H1 (cell line): ENCODE measurements around the gene TIMM22. TPM values are rescaled to one million over a fixed set of nuclear protein-coding genes. Genes with fewer than 3 reads are reported as not detected.

Experiments
- CTCF ChIA-PET: fragments of 300-600 bp; sonication (Branson Sonifier 250); formaldehyde crosslinking; loops from one replicate; lab custom pipeline; 2021; ENCODE audit not compliant: partially characterized antibody; lab: Charles Lee
- POLR2A ChIA-PET: fragments of 300-600 bp; sonication (Branson Sonifier 250); formaldehyde crosslinking; loops from one replicate; lab custom pipeline; 2021; ENCODE audit warnings: inconsistent platforms; ENCODE audit not compliant: partially characterized antibody; lab: Charles Lee
- DNase-seq, 2 experiments: peaks; one replicate each; pipeline versions ENCODE4 v3.0.0 to v3.0.0-alpha.2; 2010 to 2022; ENCODE audit warnings: low spot score in 2 of 2, low read depth in 1 of 2, mixed read lengths in 1 of 2
- FAIRE-seq: peaks from 2 replicates; lab custom pipeline; 2011; peaks lifted over from hg19 to GRCh38; lab: Jason Lieb, UNC
- H2AFZ ChIP-seq: 2 replicates; pipeline ENCODE4 v1.8.1; 2012; ENCODE audit warnings: low read length, inconsistent platforms
- H2AK5ac ChIP-seq: 2 replicates; pipeline ENCODE4 v1.6.1; 2013; ENCODE audit warnings: low read depth, low read length
- H2BK120ac ChIP-seq: replicated peaks from 2 replicates; pipeline ENCODE3; 2013; ENCODE audit warnings: low read depth, low read length, inconsistent platforms
- H2BK12ac ChIP-seq: 2 replicates; pipeline ENCODE4 v1.6.1; 2013; ENCODE audit warnings: low read depth, low read length
- H2BK15ac ChIP-seq: 2 replicates; pipeline ENCODE4 v1.6.1; 2013; ENCODE audit warnings: low read length
- H2BK20ac ChIP-seq: 2 replicates; pipeline ENCODE4 v1.6.1; 2013; ENCODE audit warnings: low read length
- H2BK5ac ChIP-seq: 2 replicates; pipeline ENCODE4 v1.6.1; 2013; ENCODE audit warnings: low read depth, low read length
- H3K14ac ChIP-seq: 2 replicates; pipeline ENCODE4 v1.6.1; 2013; ENCODE audit warnings: inconsistent platforms; ENCODE audit not compliant: insufficient read length
- H3K18ac ChIP-seq: 2 replicates; pipeline ENCODE4 v1.6.1; 2013; ENCODE audit warnings: low read length; ENCODE audit errors: extremely low read depth
- H3K23ac ChIP-seq: 2 replicates; pipeline ENCODE4 v1.6.1; 2013; ENCODE audit warnings: inconsistent platforms; ENCODE audit not compliant: insufficient read length
- H3K23me2 ChIP-seq: 2 replicates; pipeline ENCODE4 v1.6.1; 2013; ENCODE audit warnings: low read depth, low read length
- H3K27ac ChIP-seq: 2 replicates; pipeline ENCODE4 v1.6.1; 2011; ENCODE audit warnings: low read depth, low read length, inconsistent platforms
- H3K27me3 ChIP-seq, 4 experiments: replicated peaks in 1 of 4; 1 replicate in 1 of 4; 2 replicates in 3 of 4; pipeline versions ENCODE4 v1.6.1 to v1.8.1; 2011 to 2013; ENCODE audit warnings: low read length in 3 of 4, mild to moderate bottlenecking in 3 of 4, inconsistent platforms in 2 of 4, mixed read lengths in 2 of 4, moderate library complexity in 1 of 4; ENCODE audit not compliant: control insufficient read depth in 3 of 4, insufficient read depth in 3 of 4; ENCODE audit errors: extremely low read depth in 1 of 4
- H3K36me3 ChIP-seq, 4 experiments: 2 replicates each; pipeline versions ENCODE4 v1.6.1 to v1.8.1; 2011 to 2013; ENCODE audit warnings: mild to moderate bottlenecking in 4 of 4, low read length in 3 of 4, moderate library complexity in 2 of 4, control low read depth in 1 of 4, inconsistent platforms in 1 of 4; ENCODE audit not compliant: insufficient read depth in 4 of 4, control insufficient read depth in 2 of 4
- H3K4ac ChIP-seq: replicated peaks from 2 replicates; pipeline ENCODE3; 2013; ENCODE audit warnings: low read length, low read depth, mixed read lengths, inconsistent platforms; ENCODE audit not compliant: insufficient read length
- H3K4me1 ChIP-seq, 4 experiments: replicated peaks in 1 of 4; 1 replicate in 1 of 4; 2 replicates in 3 of 4; pipeline versions ENCODE4 v1.6.1 to v1.8.1; 2011 to 2013; ENCODE audit warnings: low read length in 3 of 4, inconsistent platforms in 2 of 4, mixed read lengths in 1 of 4; ENCODE audit not compliant: insufficient read depth in 4 of 4, control insufficient read depth in 3 of 4
- H3K4me2 ChIP-seq, 2 experiments: 2 replicates each; pipeline versions ENCODE4 v1.6.1 to v1.8.1; 2011 to 2013; ENCODE audit warnings: low read depth in 2 of 2, low read length in 2 of 2, control low read depth in 1 of 2, inconsistent platforms in 1 of 2, mild to moderate bottlenecking in 1 of 2; ENCODE audit not compliant: insufficient read depth in 1 of 2
- H3K4me3 ChIP-seq, 4 experiments: fragments of 200-600, 300-600 bp in 1 of 4; sonication (generic), shearing (Covaris generic), sonication (Bioruptor Twin) in 1 of 4; 2 replicates each; pipeline versions ENCODE4 v1.5.1 to v1.8.1; 2011 to 2016; ENCODE audit warnings: low read length in 4 of 4, low read depth in 3 of 4, control low read depth in 2 of 4, inconsistent platforms in 2 of 4, mild to moderate bottlenecking in 2 of 4, mixed read lengths in 1 of 4, moderate library complexity in 1 of 4; ENCODE audit not compliant: insufficient read depth in 2 of 4; ENCODE audit errors: extremely low read depth in 1 of 4
- H3K56ac ChIP-seq: replicated peaks from 2 replicates; pipeline ENCODE3; 2013; ENCODE audit warnings: low read depth, mild to moderate bottlenecking, mixed read lengths, low read length, inconsistent platforms; ENCODE audit not compliant: insufficient read length
- H3K79me1 ChIP-seq: 2 replicates; pipeline ENCODE4 v1.6.1; 2013; ENCODE audit warnings: low read depth, low read length, control low read depth
- H3K79me2 ChIP-seq, 2 experiments: 2 replicates each; pipeline versions ENCODE4 v1.6.1 to v1.8.1; 2012 to 2013; ENCODE audit warnings: low read length in 2 of 2, mild to moderate bottlenecking in 2 of 2, inconsistent platforms in 1 of 2; ENCODE audit not compliant: insufficient read depth in 2 of 2, control insufficient read depth in 1 of 2
- H3K9ac ChIP-seq, 4 experiments: replicated peaks in 1 of 4; 1 replicate in 1 of 4; 2 replicates in 3 of 4; pipeline versions ENCODE4 v1.6.1 to v1.8.1; 2011 to 2013; ENCODE audit warnings: low read depth in 3 of 4, low read length in 3 of 4, control low read depth in 2 of 4, mild to moderate bottlenecking in 2 of 4, moderate library complexity in 2 of 4, inconsistent platforms in 1 of 4; ENCODE audit errors: extremely low read depth in 1 of 4
- H3K9me3 ChIP-seq, 2 experiments: 2 replicates each; pipeline versions ENCODE4 v1.6.1 to v1.8.1; 2012 to 2013; ENCODE audit warnings: mild to moderate bottlenecking in 2 of 2, moderate library complexity in 2 of 2, control low read depth in 1 of 2, inconsistent platforms in 1 of 2, low read depth in 1 of 2, low read length in 1 of 2, mixed read lengths in 1 of 2; ENCODE audit not compliant: insufficient read depth in 2 of 2
- H4K20me1 ChIP-seq, 2 experiments: replicated peaks in 1 of 2; 2 replicates each; pipeline versions ENCODE3 to v1.8.1; 2011 to 2013; ENCODE audit warnings: inconsistent platforms in 2 of 2, low read length in 2 of 2, mild to moderate bottlenecking in 1 of 2; ENCODE audit not compliant: insufficient read depth in 2 of 2, control insufficient read depth in 1 of 2
- H4K5ac ChIP-seq: 2 replicates; pipeline ENCODE4 v1.6.1; 2013; ENCODE audit warnings: low read length, low read depth, mixed read lengths, inconsistent platforms; ENCODE audit not compliant: insufficient read length
- H4K8ac ChIP-seq: 2 replicates; pipeline ENCODE4 v1.8.0; 2013; ENCODE audit warnings: mild to moderate bottlenecking, moderate library complexity, low read length, inconsistent platforms; ENCODE audit not compliant: insufficient read depth; ENCODE audit errors: extremely low read depth
- H4K91ac ChIP-seq: replicated peaks from 2 replicates; pipeline ENCODE3; 2013; ENCODE audit warnings: low read length, mixed read lengths, inconsistent platforms; ENCODE audit not compliant: insufficient read length
- CBX5 ChIP-seq: fragments of 300-800, 300-1000 bp; sonication (generic); IDR thresholded peaks from 2 replicates; pipeline ENCODE4 v1.7.1; 2016; ENCODE audit warnings: antibody characterized with exemption, low read length, low read depth
- CEBPB ChIP-seq: IDR thresholded peaks from 2 replicates; pipeline ENCODE4 v1.6.1; 2012; ENCODE audit warnings: low read depth, low read length
- CHD2 ChIP-seq: IDR thresholded peaks from 2 replicates; pipeline ENCODE4 v1.6.1; 2012; ENCODE audit warnings: low read length, improper control_type of control experiment
- E2F6 ChIP-seq: IDR thresholded peaks from 2 replicates; pipeline ENCODE4 v1.6.1; 2012; ENCODE audit warnings: inconsistent platforms
- JUN ChIP-seq: IDR thresholded peaks from 2 replicates; pipeline ENCODE4 v1.6.1; 2011; ENCODE audit warnings: low read depth, mild to moderate bottlenecking, improper control_type of control experiment, low read length
- KDM4A ChIP-seq: IDR thresholded peaks from one replicate; pipeline ENCODE4 v1.7.1; 2012; ENCODE audit warnings: low read depth, mild to moderate bottlenecking, moderate library complexity, low read length, inconsistent platforms; ENCODE audit not compliant: severe bottlenecking
- RXRA ChIP-seq: IDR thresholded peaks from 2 replicates; pipeline ENCODE4 v1.6.1; 2011; ENCODE audit warnings: low read depth, mild to moderate bottlenecking, low read length, moderate library complexity; ENCODE audit not compliant: insufficient read depth
- SIN3A ChIP-seq, 2 experiments: IDR thresholded peaks in 1 of 2; conservative IDR thresholded peaks in 1 of 2; 2 replicates each; pipeline ENCODE4 v1.6.1; 2011 to 2012; ENCODE audit warnings: low read length in 2 of 2, improper control_type of control experiment in 1 of 2, low read depth in 1 of 2, mild to moderate bottlenecking in 1 of 2
- SRF ChIP-seq: IDR thresholded peaks from 2 replicates; pipeline ENCODE4 v1.6.1; 2011; ENCODE audit warnings: mild to moderate bottlenecking, low read depth, low read length, moderate library complexity
- YY1 ChIP-seq: IDR thresholded peaks from 2 replicates; pipeline ENCODE4 v1.6.1; 2011; ENCODE audit warnings: low read depth, mild to moderate bottlenecking, low read length
- ZNF274 ChIP-seq: IDR thresholded peaks from 2 replicates; pipeline ENCODE4 v1.7.0; 2012; ENCODE audit warnings: low read length, borderline replicate concordance; ENCODE audit errors: extremely low read depth
- WGBS, 2 experiments: shearing (Covaris generic) in 1 of 2; methylation state at CpG; one replicate each; pipeline versions ENCODE4 v1.1.6 to v1.1.7; 2013 to 2015; ENCODE audit warnings: low lambda C conversion rate in 2 of 2, mixed read lengths in 2 of 2, inconsistent platforms in 1 of 2, low coverage in 1 of 2, missing lambda C conversion rate in 1 of 2; ENCODE audit not compliant: insufficient replicate concordance in 2 of 2, insufficient coverage in 1 of 2, insufficient read length in 1 of 2; ENCODE audit errors: extremely low coverage in 1 of 2, missing lambda C conversion rate in 1 of 2; 5-methylcytosine and 5-hydroxymethylcytosine counted together
- polyA plus RNA-seq, 7 experiments: library from polyadenylated mRNA; depleted of rRNA in 3 of 7; stranded (reverse) in 5 of 7; unstranded in 2 of 7; fragments of >200 nt in 5 of 7; fragments of 200-250 nt in 2 of 7; gene quantifications; 1 replicate in 5 of 7; 2 replicates in 1 of 7; 4 replicates in 1 of 7; pipeline versions ENCODE4 v1.2.1 to v1.2.3, GENCODE V29; 2011 to 2013; ENCODE audit warnings: missing spikeins in 2 of 7, mixed read lengths in 2 of 7
- total RNA-seq: library from RNA; stranded (reverse); fragmentation: NEBNext Ultra II Directional; extraction: Animal tissue kit (Norgen Biotek cat#: 25700); gene quantifications from 2 replicates; pipeline ENCODE4 v1.2.1, GENCODE V29; 2021

TIMM22 gene
- total and polyA plus RNA-seq, 2 of the 8 experiments (the other 6 are each of a cell fraction or from before 2014, with no cell fraction given) = 13.8 to 17.4 TPM

GRCh38 chr17:968812-969730, 27.9 kb upstream of the TIMM22 start:
- Histone ChIP-seq H3K4ac (no peak overlapping the region), H2BK20ac (no peak overlapping the region), H3K27me3 (no peaks in the 10 kb centered on the region), H3K23ac (no peak overlapping the region), H2BK12ac (no peak overlapping the region), H3K27ac (no peak overlapping the region), H4K91ac (no peak overlapping the region), H3K4me1 (peaks cover 8 to 34% (median 26%) of the 10 kb centered on the region in 4 experiments), H3K23me2 (no peaks in the 10 kb centered on the region), H2AFZ (no peak overlapping the region), H2BK5ac (no peak overlapping the region), H4K20me1 (peaks cover 7 to 14% of the 10 kb centered on the region in 2 experiments), H3K14ac (no peak overlapping the region), H4K8ac (no peak overlapping the region), H3K56ac (no peak overlapping the region), H3K9me3 (no peaks in the 10 kb centered on the region), H3K18ac (no peak overlapping the region), H3K9ac (no peak overlapping the region), H2BK120ac (no peak overlapping the region), H3K79me1 (peaks cover 24% of the 10 kb centered on the region), H2AK5ac (no peak overlapping the region; the same call in 1 of the 2 replicates), H2BK15ac (peak overlapping the region; percentile 47; the same call in 1 of the 2 replicates), H4K5ac (no peak overlapping the region), H3K36me3 (no peaks in the 10 kb centered on the region; a peak in 2 of 8 replicates), H3K4me2 (peak overlapping the region in 1 of 2 experiments; percentile 62; a peak in 2 of 4 replicates), H3K4me3 (no peak overlapping the region), H3K79me2 (peaks cover 15 to 93% of the 10 kb centered on the region in 2 experiments)
- ChIA-PET POLR2A (interaction anchor here (0.6 kb wide), 1 partner anchor 129 kb away, joined by 3 read pairs; no protein-coding TSS in a partner anchor), CTCF (interaction anchor here (0.7 to 1.0 kb wide), 2 partner anchors 8 to 145 kb away, joined by 3 to 4 read pairs; no protein-coding TSS in a partner anchor)
- 91% methylated on average over 24 of the region's 24 CpGs; no CpG with 5 or more reads in 1 of the 2 experiments for WGBS, 2 experiments
- FAIRE-seq = no peak
- no peak for DNase-seq
- no peak for TF ChIP-seq KDM4A
- TF ChIP-seq YY1 = no peak
- TF ChIP-seq RXRA = no peak
- no peak for TF ChIP-seq CHD2
- TF ChIP-seq E2F6 = no peak
- no peak for TF ChIP-seq SRF
- TF ChIP-seq CEBPB = no peak
- no peak for TF ChIP-seq SIN3A (conservative IDR thresholded peaks at IDR 0.05 in 1 of 2, IDR thresholded peaks at IDR 0.05 in 1 of 2; ENCODE audit: low read depth in 1 of 2, low read length in 2 of 2)
- TF ChIP-seq JUN = no peak
- TF ChIP-seq CBX5 = no peak
- TF ChIP-seq ZNF274 = no peak
